OCI-LY7 (cell line): ENCODE measurements around the gene KRT83. TPM values are rescaled to one million over a fixed set of nuclear protein-coding genes. Genes with fewer than 3 reads are reported as not detected.

Experiments
- BruUV-seq: library from RNA; stranded (reverse); fragments of 400-500 nt; replicated peaks from 2 replicates; lab custom pipeline; 2021; lab: Mats Ljungman, UMichigan
- CTCF ChIA-PET: fragments of 300-600 bp; sonication (Branson Sonifier 250); formaldehyde crosslinking; loops from one replicate; lab custom pipeline; 2022; ENCODE audit warnings: antibody characterized with exemption; ENCODE audit not compliant: unreplicated experiment; lab: Charles Lee
- POLR2A ChIA-PET: fragments of 300-600 bp; sonication (Branson Sonifier 250); formaldehyde crosslinking; loops from one replicate; lab custom pipeline; 2022; ENCODE audit warnings: antibody characterized with exemption; lab: Charles Lee
- DNase-seq: peaks from one replicate; pipeline ENCODE4 v3.0.0-alpha.2; 2015; ENCODE audit warnings: low spot score
- H2AFZ ChIP-seq: fragments of 200-600 bp; sonication (generic), shearing (Covaris generic); 2 replicates; pipeline ENCODE4 v1.6.1; 2014; ENCODE audit warnings: mild to moderate bottlenecking, antibody characterized with exemption, low read length, moderate library complexity
- H3K27ac ChIP-seq: fragments of 200-600 bp; sonication (generic); 2 replicates; pipeline ENCODE4 v1.5.1; 2014; ENCODE audit warnings: mixed run types, low read depth, mild to moderate bottlenecking, moderate library complexity, low read length, inconsistent platforms; ENCODE audit not compliant: poor library complexity, severe bottlenecking
- H3K36me3 ChIP-seq: fragments of 200-600 bp; sonication (generic); 2 replicates; pipeline ENCODE4 v1.6.1; 2014; ENCODE audit warnings: mild to moderate bottlenecking, antibody characterized with exemption, low read length, moderate library complexity, mixed read lengths; ENCODE audit not compliant: insufficient read depth
- H3K4me1 ChIP-seq: fragments of 200-600 bp; sonication (generic); 2 replicates; pipeline ENCODE4 v1.5.1; 2014; ENCODE audit warnings: mild to moderate bottlenecking, low read length; ENCODE audit not compliant: insufficient read depth, poor library complexity, severe bottlenecking
- H3K4me2 ChIP-seq: fragments of 200-600 bp; sonication (generic); 2 replicates; pipeline ENCODE4 v1.6.1; 2014; ENCODE audit warnings: mild to moderate bottlenecking, low read length
- H3K4me3 ChIP-seq: fragments of 200-600 bp; sonication (generic); 2 replicates; pipeline ENCODE4 v1.5.1; 2014; ENCODE audit warnings: mild to moderate bottlenecking, low read depth, low read length; ENCODE audit not compliant: poor library complexity, severe bottlenecking
- H3K79me2 ChIP-seq: fragments of 200-600 bp; sonication (generic); 2 replicates; pipeline ENCODE4 v1.6.1; 2016; ENCODE audit warnings: low read depth, mild to moderate bottlenecking, low read length, moderate library complexity, mixed read lengths; ENCODE audit not compliant: insufficient read depth
- H3K9me2 ChIP-seq: fragments of 200-600 bp; sonication (generic); 2 replicates; pipeline ENCODE4 v1.6.1; 2016; ENCODE audit warnings: mild to moderate bottlenecking, low read length, mixed read lengths; ENCODE audit not compliant: insufficient read depth
- H3K9me3 ChIP-seq: fragments of 200-600 bp; sonication (generic); 2 replicates; pipeline ENCODE4 v1.6.1; 2014; ENCODE audit warnings: mild to moderate bottlenecking, mixed run types, low read length, mixed read lengths
- H4K20me1 ChIP-seq: fragments of 200-600 bp; sonication (generic); 2 replicates; pipeline ENCODE4 v1.6.1; 2014; ENCODE audit warnings: mild to moderate bottlenecking, antibody characterized with exemption, low read length, moderate library complexity, mixed read lengths; ENCODE audit not compliant: insufficient read depth
- EZH2phosphoT487 ChIP-seq: fragments of 200-600 bp; sonication (generic); IDR thresholded peaks from 2 replicates; pipeline ENCODE4 v1.6.1; 2018; ENCODE audit warnings: low read depth, borderline replicate concordance, mild to moderate bottlenecking, mixed run types, antibody characterized with exemption, low read length, moderate library complexity, mixed read lengths
- intact Hi-C: fragments of 100-400 bp; cut with micrococcal nuclease; formaldehyde crosslinking; loops from one replicate; pipeline ENCODE4 v1.10.0; 2022; ENCODE audit not compliant: unreplicated experiment
- total RNA-seq, 2 experiments: library from RNA; depleted of rRNA in 1 of 2; stranded (reverse); fragments of >200 nt in 1 of 2; shearing (Covaris generic) in 1 of 2; gene quantifications; 2 replicates each; pipeline ENCODE4 v1.2.3, GENCODE V29; 2014 to 2022
- TF ChIP-seq, protein P1 (sequence below): fragments of 200-600 bp; sonication (generic); conservative IDR thresholded peaks from 2 replicates; pipeline ENCODE4 v1.5.1; 2014; ENCODE audit warnings: mild to moderate bottlenecking, antibody characterized with exemption, low read length, moderate library complexity, mixed read lengths

The KRT83 gene
- total RNA-seq, 2 experiments from 2014 or later = not detected

DNA sequence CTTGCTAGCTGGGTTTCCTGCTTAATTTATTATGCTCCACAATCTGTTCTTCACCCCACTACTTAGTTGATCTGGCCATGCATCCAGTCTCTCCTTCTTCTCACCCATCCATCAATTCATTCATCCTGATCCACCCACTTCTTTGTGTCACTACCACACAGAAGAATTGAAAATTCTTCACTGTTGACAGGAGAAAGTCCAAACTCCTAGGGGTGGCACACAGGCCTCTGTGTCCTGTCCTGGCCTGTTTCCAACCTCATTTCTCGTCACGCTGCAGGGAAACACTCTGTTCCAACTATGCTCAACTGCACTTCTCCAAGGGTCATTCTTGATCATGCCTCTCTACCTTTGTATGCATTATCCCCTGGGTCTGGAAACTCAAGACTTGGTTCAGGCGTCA lies 10.6 kb upstream of the KRT83 start:
- BruUV-seq = no TSS peak
- H3K9me2 ChIP-seq = no peaks in the 10 kb centered on the region
- intact Hi-C loops = no loop called here
- H2AFZ ChIP-seq = no peak overlapping the region
- H3K9me3 ChIP-seq = no peaks in the 10 kb centered on the region
- H3K36me3 ChIP-seq = no peaks in the 10 kb centered on the region
- H3K27ac ChIP-seq = no peak overlapping the region
- no peaks in the 10 kb centered on the region for H4K20me1 ChIP-seq
- H3K4me3 ChIP-seq = no peak overlapping the region
- H3K4me2 ChIP-seq = no peak overlapping the region
- ChIA-PET POLR2A (no interaction called here), CTCF (no interaction called here)
- TF ChIP-seq, protein P1, sequence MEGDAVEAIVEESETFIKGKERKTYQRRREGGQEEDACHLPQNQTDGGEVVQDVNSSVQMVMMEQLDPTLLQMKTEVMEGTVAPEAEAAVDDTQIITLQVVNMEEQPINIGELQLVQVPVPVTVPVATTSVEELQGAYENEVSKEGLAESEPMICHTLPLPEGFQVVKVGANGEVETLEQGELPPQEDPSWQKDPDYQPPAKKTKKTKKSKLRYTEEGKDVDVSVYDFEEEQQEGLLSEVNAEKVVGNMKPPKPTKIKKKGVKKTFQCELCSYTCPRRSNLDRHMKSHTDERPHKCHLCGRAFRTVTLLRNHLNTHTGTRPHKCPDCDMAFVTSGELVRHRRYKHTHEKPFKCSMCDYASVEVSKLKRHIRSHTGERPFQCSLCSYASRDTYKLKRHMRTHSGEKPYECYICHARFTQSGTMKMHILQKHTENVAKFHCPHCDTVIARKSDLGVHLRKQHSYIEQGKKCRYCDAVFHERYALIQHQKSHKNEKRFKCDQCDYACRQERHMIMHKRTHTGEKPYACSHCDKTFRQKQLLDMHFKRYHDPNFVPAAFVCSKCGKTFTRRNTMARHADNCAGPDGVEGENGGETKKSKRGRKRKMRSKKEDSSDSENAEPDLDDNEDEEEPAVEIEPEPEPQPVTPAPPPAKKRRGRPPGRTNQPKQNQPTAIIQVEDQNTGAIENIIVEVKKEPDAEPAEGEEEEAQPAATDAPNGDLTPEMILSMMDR = no peak
- TF ChIP-seq EZH2phosphoT487 = no peak
- H3K79me2 ChIP-seq = no peaks in the 10 kb centered on the region
- DNase-seq = no peak
- H3K4me1 ChIP-seq = peaks cover 2% of the 10 kb centered on the region

DNA sequence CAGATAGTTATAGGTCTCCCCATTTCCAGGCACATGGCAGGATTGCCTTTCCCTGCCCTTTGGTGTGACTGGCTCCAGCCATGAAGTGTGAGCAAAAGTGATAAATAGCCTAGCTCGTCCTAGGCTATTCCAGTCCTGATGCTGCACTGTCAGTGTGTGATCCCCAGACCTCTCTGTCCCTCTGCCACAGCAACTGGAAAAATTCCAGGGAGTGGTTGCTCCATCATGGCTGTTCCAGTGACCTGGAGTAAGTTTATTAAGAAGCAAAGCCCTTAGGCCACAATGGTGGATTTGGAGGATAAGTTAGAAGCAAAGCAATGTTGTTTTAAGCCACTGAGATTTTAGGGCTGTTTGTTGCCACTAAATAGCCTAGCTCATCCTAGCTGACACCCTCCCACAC lies 9.8 kb upstream of the KRT83 start:
- no peaks in the 10 kb centered on the region for H3K79me2 ChIP-seq
- H4K20me1 ChIP-seq = no peaks in the 10 kb centered on the region
- no peak overlapping the region for H3K27ac ChIP-seq
- TF ChIP-seq, protein P1 = no peak
- TF ChIP-seq EZH2phosphoT487 = no peak
- intact Hi-C loops = no loop called here
- H3K4me1 ChIP-seq = peaks cover 2% of the 10 kb centered on the region
- no peak overlapping the region for H3K4me2 ChIP-seq
- no peak overlapping the region for H3K4me3 ChIP-seq
- ChIA-PET CTCF (no interaction called here), POLR2A (no interaction called here)
- no peaks in the 10 kb centered on the region for H3K9me2 ChIP-seq
- no peaks in the 10 kb centered on the region for H3K9me3 ChIP-seq
- H2AFZ ChIP-seq = no peak overlapping the region
- BruUV-seq = no TSS peak
- H3K36me3 ChIP-seq = no peaks in the 10 kb centered on the region
- no peak for DNase-seq

- Histone ChIP-seq H3K4me3 (no peak overlapping the region), H3K36me3 (no peaks in the 10 kb centered on the region), H3K27ac (no peak overlapping the region), H3K9me2 (no peaks in the 10 kb centered on the region), H2AFZ (no peak overlapping the region), H3K9me3 (no peaks in the 10 kb centered on the region), H3K4me1 (peaks cover 2% of the 10 kb centered on the region), H3K4me2 (no peak overlapping the region), H4K20me1 (no peaks in the 10 kb centered on the region), H3K79me2 (no peaks in the 10 kb centered on the region)
- DNase-seq = no peak
- ChIA-PET POLR2A (no interaction called here), CTCF (interaction anchor here (0.9 kb wide), 2 partner anchors 30 to 33 kb away, joined by 3 read pairs; no protein-coding TSS in a partner anchor)
- no peak for TF ChIP-seq EZH2phosphoT487
- TF ChIP-seq, protein P1 = no peak; the same call in 1 of the 2 replicates
- intact Hi-C loops = loop anchor here (1.0 to 5.0 kb wide), 2 partner anchors 171 to 186 kb away; no protein-coding TSS in a partner anchor
- BruUV-seq = no TSS peak
Observed at GRCh38 chr12:52327830-52328500, 6.8 kb upstream of the KRT83 start.
